ENCODE measurements around the gene TUBA4B. TPM values are rescaled to one million over a fixed set of nuclear protein-coding genes. Genes with fewer than 3 reads are reported as not detected.

Gene TUBA4B
- total RNA-seq, 1 donor from 2014 or later, result not detected

DNA sequence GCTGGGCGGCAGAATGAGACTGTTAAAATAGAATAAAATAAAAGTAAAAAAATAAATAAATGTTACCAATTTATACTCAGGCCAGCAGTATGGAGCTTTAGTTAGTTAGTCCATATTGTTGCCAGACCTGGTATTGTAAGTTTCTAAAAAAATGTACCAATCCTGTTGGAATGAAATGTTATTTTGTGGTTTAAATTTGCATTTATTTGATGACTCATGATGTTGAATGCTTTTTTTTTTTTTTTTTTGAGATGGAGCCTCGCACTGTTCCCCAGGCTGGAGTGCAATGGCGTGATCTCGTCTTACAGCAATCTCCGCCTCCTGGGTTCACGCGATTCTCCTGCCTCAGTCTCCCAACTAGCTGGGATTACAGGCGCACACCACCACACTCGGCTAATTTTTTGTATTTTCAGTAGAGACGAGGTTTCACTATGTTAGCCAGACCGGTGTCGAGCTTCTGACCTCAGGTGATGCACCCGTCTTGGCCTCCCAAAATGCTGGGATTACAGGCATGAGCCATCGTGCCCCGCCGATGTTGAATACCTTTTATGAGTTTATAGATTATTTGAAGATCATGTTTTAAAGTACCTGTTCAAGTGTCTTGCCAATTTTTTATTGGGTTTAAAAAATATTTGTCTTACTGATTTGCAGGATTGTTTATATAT, 61.9 kb downstream of the TUBA4B start:
- DNase-seq (ENCODE audit: low spot score), result no peak

Other genes starting within 250 kb of the TUBA4B start
- gene CFAP65, start 211.7 kb upstream of the TUBA4B start, total RNA-seq, result not detected
- not detected for gene IHH, start 192.3 kb upstream of the TUBA4B start, total RNA-seq
- 13.9 TPM for gene NHEJ1, start 92.4 kb upstream of the TUBA4B start, total RNA-seq
- 1.6 TPM for gene SLC23A3, start 83.2 kb upstream of the TUBA4B start, total RNA-seq
- 56.4 TPM for gene CNPPD1, start 76.3 kb upstream of the TUBA4B start, total RNA-seq
- 79.6 TPM for gene RETREG2, start 75.0 kb upstream of the TUBA4B start, total RNA-seq
- gene ZFAND2B, start 46.5 kb upstream of the TUBA4B start, total RNA-seq, result 28.7 TPM
- gene ABCB6, start 34.3 kb upstream of the TUBA4B start, total RNA-seq, result 36.1 TPM
- 31.6 TPM for gene ATG9A, start 23.6 kb upstream of the TUBA4B start, total RNA-seq
- gene ANKZF1, start 23.4 kb upstream of the TUBA4B start, total RNA-seq, result 73.1 TPM
- 9.9 TPM for gene GLB1L, start 7.8 kb upstream of the TUBA4B start, total RNA-seq
- gene STK16, start 7.8 kb upstream of the TUBA4B start, total RNA-seq, result 32.9 TPM
- gene TUBA4A, start 675 bp downstream of the TUBA4B start, total RNA-seq, result 85.1 TPM
- gene DNAJB2, start 26.1 kb downstream of the TUBA4B start, total RNA-seq, result 93.6 TPM
- not detected for gene PTPRN, start 56.2 kb downstream of the TUBA4B start, total RNA-seq
- gene RESP18, start 79.5 kb downstream of the TUBA4B start, total RNA-seq, result not detected
- 86.6 TPM for gene DNPEP, start 134.7 kb downstream of the TUBA4B start, total RNA-seq
- 1,211 TPM for gene DES, start 165.1 kb downstream of the TUBA4B start, total RNA-seq
- 76.6 TPM for gene SPEG, start 181.6 kb downstream of the TUBA4B start, total RNA-seq
- gene GMPPA, start 245.6 kb downstream of the TUBA4B start, total RNA-seq, result 31.9 TPM

All from ureter (tissue), 1 donor.